GM12891 (cell line): ENCODE data around the gene DPYSL3.

ENCODE experiments used
- DNase-seq: peaks from one replicate; pipeline ENCODE4 v3.0.0; 2011; ENCODE audit warnings: low spot score; ENCODE audit not compliant: insufficient read length
- FAIRE-seq: peaks from 2 replicates; lab custom pipeline; 2011; peaks lifted over from hg19 to GRCh38; lab: Jason Lieb, UNC
- PAX5 ChIP-seq: IDR thresholded peaks from 2 replicates; pipeline ENCODE4 v1.6.1; 2011; ENCODE audit warnings: low read length, moderate library complexity, mild to moderate bottlenecking; ENCODE audit not compliant: insufficient read depth, severe bottlenecking
- POLR2A ChIP-seq: IDR thresholded peaks from 2 replicates; pipeline ENCODE4 v1.6.1; 2011; ENCODE audit warnings: low read depth, low read length, control low read depth
- POLR2AphosphoS5 ChIP-seq: IDR thresholded peaks from 2 replicates; pipeline ENCODE4 v1.6.1; 2011; ENCODE audit warnings: low read depth, low read length, control low read depth
- POU2F2 ChIP-seq: IDR thresholded peaks from 2 replicates; pipeline ENCODE4 v1.6.1; 2011; ENCODE audit warnings: low read depth, mild to moderate bottlenecking, control low read depth, low read length, moderate library complexity
- SPI1 ChIP-seq: IDR thresholded peaks from 2 replicates; pipeline ENCODE4 v1.6.1; 2011; ENCODE audit warnings: low read depth, low read length, control low read depth
- TAF1 ChIP-seq: IDR thresholded peaks from 2 replicates; pipeline ENCODE4 v1.6.1; 2011; ENCODE audit warnings: low read depth, low read length, control low read depth

Gene DPYSL3

GRCh38 chr5:147359101-147359500 is 150.8 kb downstream of the DPYSL3 start:
- FAIRE-seq, result no peak
- no peak for DNase-seq
- no peak for TF ChIP-seq PAX5
- TF ChIP-seq POU2F2, result no peak
- no peak for TF ChIP-seq SPI1
- no peak for TF ChIP-seq TAF1
- no peak for TF ChIP-seq POLR2A
- no peak for TF ChIP-seq POLR2AphosphoS5

GRCh38 chr5:147349241-147349640 is 160.6 kb downstream of the DPYSL3 start:
- TF ChIP-seq POLR2A (no peak), POLR2AphosphoS5 (no peak), TAF1 (no peak)
- no peak for FAIRE-seq

GRCh38 chr5:147348451-147348850 is 161.4 kb downstream of the DPYSL3 start:
- TF ChIP-seq SPI1, result no peak
- no peak for TF ChIP-seq POLR2AphosphoS5
- TF ChIP-seq TAF1, result no peak
- no peak for TF ChIP-seq PAX5
- TF ChIP-seq POLR2A, result no peak
- no peak for TF ChIP-seq POU2F2
- DNase-seq, result no peak
- FAIRE-seq, result no peak

More at GRCh38 chr5:147349241-147349640, 160.6 kb downstream of the DPYSL3 start:
- no peak for DNase-seq

GRCh38 chr5:147348046-147348445 is 161.8 kb downstream of the DPYSL3 start:
- TF ChIP-seq POU2F2 (no peak), PAX5 (no peak), SPI1 (no peak), POLR2AphosphoS5 (no peak), TAF1 (no peak), POLR2A (no peak)
- FAIRE-seq (no peak), DNase-seq (no peak)

- FAIRE-seq, result no peak
- TF ChIP-seq PAX5 (no peak), SPI1 (no peak), POU2F2 (no peak), POLR2AphosphoS5 (no peak), TAF1 (no peak), POLR2A (no peak)
- DNase-seq, result no peak
Observed at GRCh38 chr5:147346006-147346561, 163.8 kb downstream of the DPYSL3 start.

- no peak for FAIRE-seq
- no peak for DNase-seq
- TF ChIP-seq POU2F2, result no peak
- TF ChIP-seq TAF1, result no peak
- TF ChIP-seq POLR2AphosphoS5, result no peak
- no peak for TF ChIP-seq SPI1
- no peak for TF ChIP-seq PAX5
- no peak for TF ChIP-seq POLR2A
Observed at GRCh38 chr5:147344861-147345260, 165.0 kb downstream of the DPYSL3 start.

GRCh38 chr5:147341345-147341744 is 168.5 kb downstream of the DPYSL3 start:
- no peak for TF ChIP-seq PAX5
- no peak for TF ChIP-seq POU2F2
- no peak for TF ChIP-seq TAF1
- no peak for TF ChIP-seq POLR2A
- no peak for TF ChIP-seq SPI1
- no peak for TF ChIP-seq POLR2AphosphoS5
- DNase-seq, result no peak
- no peak for FAIRE-seq

GRCh38 chr5:147340941-147341340 is 168.9 kb downstream of the DPYSL3 start:
- FAIRE-seq (no peak), DNase-seq (no peak)
- TF ChIP-seq POLR2A, result no peak
- no peak for TF ChIP-seq POU2F2
- TF ChIP-seq PAX5, result no peak
- TF ChIP-seq POLR2AphosphoS5, result no peak
- no peak for TF ChIP-seq TAF1
- TF ChIP-seq SPI1, result no peak
